Head of caudate nucleus (tissue), 42 donors: Measurements from ENCODE around the gene PRIMA1.

ENCODE experiments used
- DNase-seq, 42 donors: peaks; one replicate each; pipeline versions ENCODE4 v3.0.0 to v3.0.0-alpha.2; 2020 to 2021; ENCODE audit warnings: mixed read lengths in 7 of 42
- intact Hi-C: fragments of 100-400 bp; cut with DNase I; formaldehyde crosslinking; loops from one replicate; pipeline ENCODE4 v1.15.0; 2022

Gene PRIMA1

GRCh38 chr14:93706360-93706955 lies 81.8 kb downstream of the PRIMA1 start:
- intact Hi-C loops = no loop called here
- peak in 1 of 42 donors; percentile 19 for DNase-seq

DNA sequence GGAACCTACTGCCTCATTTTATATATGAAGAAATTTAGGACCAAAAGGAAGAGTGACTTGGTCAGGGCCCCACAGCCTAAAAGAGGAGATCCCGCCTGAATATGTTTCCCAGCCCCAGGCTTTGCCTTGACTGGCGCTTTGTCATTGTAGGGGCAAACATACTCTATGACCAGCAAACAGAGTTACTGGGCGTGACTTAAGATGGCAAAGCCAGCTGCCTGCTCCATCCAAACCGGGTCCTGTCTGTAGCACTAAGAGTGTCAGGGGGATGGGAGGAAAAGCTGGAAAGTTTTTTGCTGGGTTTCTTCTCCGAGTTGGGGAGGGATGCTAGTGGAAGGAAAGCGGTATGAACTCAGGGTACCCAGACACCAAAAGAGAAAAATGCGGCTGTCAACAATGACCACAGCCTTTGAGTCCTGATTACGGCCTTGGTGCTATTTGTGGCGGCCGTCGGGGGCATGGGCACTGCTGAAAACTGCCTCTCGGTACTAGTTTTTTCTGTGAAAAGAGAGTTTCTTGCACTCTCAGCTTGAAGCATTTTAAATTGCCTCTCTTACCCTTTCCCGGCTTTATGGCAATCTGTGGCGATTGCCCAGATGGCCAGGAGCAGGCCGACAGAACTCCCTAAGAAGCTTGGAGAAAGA lies 82.7 kb downstream of the PRIMA1 start:
- peak in 1 of 42 donors; percentile 17 for DNase-seq
- intact Hi-C loops = no loop called here

GRCh38 chr14:93703941-93704340 lies 84.3 kb downstream of the PRIMA1 start:
- DNase-seq = peak in 1 of 42 donors; percentile 18
- intact Hi-C loops = no loop called here

DNA sequence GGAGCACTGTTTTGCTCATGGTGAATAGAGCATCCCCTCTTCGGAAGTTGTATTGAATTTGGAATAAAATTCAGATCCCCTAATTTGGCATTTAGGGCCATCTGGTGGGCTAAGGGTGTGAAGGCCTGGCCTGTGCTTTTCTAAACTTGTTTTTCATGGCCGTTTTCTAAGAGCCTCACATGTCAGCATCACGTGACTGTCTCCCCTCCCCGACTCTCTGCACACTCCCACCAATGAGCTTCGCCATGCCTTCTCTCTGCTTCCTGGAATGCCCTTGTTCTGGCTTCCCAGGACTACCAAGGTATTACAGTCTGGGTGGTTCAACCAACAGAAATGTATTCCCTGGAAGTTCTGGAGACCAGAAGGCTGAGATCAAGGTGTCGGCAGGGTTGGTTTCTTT lies 85.3 kb downstream of the PRIMA1 start:
- intact Hi-C loops = no loop called here

GRCh38 chr14:93701562-93701961 lies 86.7 kb downstream of the PRIMA1 start:
- no peak for DNase-seq
- intact Hi-C loops = no loop called here

More for the DNA sequence above, 85.3 kb downstream of the PRIMA1 start:
- no peak for DNase-seq

- intact Hi-C loops = no loop called here
- DNase-seq = no peak
These were observed 87.4 kb downstream of the PRIMA1 start for GRCh38 chr14:93700928-93701327.

DNA sequence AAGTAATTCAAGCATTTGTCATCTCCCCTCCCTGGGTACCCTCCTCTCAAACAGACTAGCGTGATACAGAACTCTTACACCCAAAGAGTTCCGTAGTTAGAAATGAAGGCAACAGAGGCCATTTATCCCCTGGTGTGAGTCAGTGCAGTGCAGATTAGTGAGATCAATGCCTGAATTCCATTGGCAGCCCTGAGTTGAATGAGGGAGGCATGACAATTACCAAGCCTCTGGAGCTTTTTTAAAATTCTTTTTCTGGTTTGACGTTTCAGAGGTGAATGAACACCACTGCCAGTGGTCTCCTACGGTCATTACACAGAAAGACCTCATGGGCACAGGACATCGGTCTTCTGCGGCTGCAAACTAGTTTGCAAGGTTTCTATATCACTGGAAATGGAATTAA lies 94.4 kb downstream of the PRIMA1 start:
- intact Hi-C loops = no loop called here

DNA sequence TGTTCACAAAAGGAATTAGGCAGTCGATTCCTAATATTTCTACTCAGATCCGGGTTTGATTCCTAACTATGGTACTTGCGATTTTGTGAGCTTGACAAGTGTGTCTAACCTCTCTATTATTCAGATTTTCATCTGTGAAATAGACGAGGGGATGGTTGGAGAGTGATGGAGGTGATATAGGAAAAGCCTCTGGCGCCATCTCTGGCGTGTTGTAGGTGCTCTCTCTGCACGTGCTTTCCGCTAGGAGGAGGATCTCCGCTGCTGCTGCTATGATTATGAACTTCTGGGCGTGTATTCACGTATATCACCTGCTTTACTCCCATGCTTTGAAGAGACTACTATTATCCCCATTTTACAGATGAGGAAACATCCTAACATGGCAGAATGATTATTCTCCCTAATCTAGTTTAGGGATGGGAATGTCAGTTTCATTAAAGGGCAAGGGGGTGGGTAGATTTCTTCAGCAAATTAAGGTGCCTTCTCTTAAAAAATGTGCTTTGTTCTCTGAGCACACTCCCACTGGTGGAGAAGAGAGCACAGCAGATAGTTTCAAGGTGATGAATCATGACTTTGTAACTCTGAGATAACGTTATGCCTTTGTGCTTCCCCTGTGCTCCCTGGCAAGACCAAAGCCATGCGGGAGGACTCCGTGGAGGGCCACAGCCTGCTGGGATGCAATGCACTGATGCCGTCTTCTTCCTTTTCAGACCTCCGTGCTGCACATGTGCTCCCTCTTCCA lies 97.1 kb downstream of the PRIMA1 start:
- peak in 13 of 42 donors; percentile 18 to 64 (median 39) for DNase-seq
- intact Hi-C loops = no loop called here

More for the DNA sequence above, 94.4 kb downstream of the PRIMA1 start:
- DNase-seq = no peak

- DNase-seq = no peak
- intact Hi-C loops = no loop called here
These were observed 98.1 kb downstream of the PRIMA1 start for GRCh38 chr14:93690146-93690545.

GRCh38 chr14:93688820-93689219 lies 99.5 kb downstream of the PRIMA1 start:
- no peak for DNase-seq
- intact Hi-C loops = no loop called here

- DNase-seq = no peak
- intact Hi-C loops = no loop called here
These were observed 100.0 kb downstream of the PRIMA1 start for GRCh38 chr14:93688239-93688666.

DNA sequence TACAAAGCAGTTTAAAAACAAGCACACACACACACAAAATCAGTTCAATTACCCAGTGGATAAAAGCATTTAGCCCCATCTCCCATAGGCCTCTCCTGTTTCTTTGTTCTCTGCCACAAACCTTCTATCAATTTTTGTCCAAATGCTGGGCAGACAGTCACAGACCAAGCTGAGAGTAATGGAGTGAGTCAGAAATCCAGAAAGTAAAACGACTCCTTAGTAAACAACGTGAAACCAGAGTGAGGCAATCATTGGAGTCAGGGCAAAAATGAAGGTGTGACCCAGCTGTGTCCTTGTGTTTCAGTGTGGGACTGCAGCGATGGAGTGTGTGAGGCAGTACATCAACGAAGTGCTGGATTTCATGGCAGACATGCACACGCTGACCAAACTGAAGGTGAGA lies 102.0 kb downstream of the PRIMA1 start:
- no peak for DNase-seq
- intact Hi-C loops = no loop called here

- no peak for DNase-seq
- intact Hi-C loops = no loop called here
These were observed 103.0 kb downstream of the PRIMA1 start for GRCh38 chr14:93685121-93685895.

DNA sequence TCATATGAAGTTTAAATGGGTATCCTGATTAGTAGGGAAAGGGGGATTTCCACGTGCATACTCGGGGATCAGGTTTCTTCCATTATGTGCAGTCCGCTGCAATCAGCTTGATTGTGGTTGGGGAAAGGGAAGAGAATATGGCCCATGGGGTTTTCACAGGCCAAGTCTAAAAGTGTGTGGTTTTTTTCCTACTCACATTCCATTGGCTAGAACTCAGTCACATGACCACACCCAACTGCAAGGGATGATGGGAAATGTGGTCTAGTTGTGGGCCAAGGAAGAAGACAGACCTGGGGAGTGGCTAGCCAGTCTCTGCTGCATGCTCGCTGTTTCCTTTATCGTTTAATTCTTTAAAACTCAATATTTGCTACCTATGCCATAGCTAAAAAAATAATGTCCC lies 105.1 kb downstream of the PRIMA1 start:
- no peak for DNase-seq
- intact Hi-C loops = no loop called here

- no peak for DNase-seq
- intact Hi-C loops = no loop called here
These were observed 105.8 kb downstream of the PRIMA1 start for GRCh38 chr14:93682459-93682858.

DNA sequence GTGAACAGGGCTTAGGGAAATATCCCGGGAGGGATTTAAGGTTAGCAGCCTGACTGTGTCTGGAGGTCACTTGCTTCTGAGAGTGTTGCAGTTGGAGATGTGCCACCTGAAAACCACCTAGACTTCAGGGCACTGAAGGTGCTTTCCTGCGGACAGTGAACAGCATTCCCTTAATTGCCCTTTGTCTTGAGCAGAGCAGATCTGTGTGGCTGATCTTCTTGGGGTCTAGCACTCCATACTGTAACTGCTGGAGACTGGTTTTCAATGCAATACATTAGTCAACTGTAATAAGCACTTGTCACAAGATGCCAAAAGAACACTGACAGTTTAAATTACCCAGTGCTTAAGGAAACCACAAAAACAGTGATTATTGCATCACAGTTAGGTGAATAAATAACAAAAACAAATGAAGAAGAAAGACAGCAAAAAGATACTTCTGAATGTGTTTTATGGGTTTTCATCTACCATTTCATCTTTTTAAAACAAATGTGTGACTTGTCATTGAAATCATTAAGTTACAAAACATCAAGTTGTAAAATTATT lies 111.8 kb downstream of the PRIMA1 start:
- no peak for DNase-seq
- intact Hi-C loops = no loop called here

- no peak for DNase-seq
- intact Hi-C loops = no loop called here
These were observed 112.6 kb downstream of the PRIMA1 start for GRCh38 chr14:93675651-93676050.

DNA sequence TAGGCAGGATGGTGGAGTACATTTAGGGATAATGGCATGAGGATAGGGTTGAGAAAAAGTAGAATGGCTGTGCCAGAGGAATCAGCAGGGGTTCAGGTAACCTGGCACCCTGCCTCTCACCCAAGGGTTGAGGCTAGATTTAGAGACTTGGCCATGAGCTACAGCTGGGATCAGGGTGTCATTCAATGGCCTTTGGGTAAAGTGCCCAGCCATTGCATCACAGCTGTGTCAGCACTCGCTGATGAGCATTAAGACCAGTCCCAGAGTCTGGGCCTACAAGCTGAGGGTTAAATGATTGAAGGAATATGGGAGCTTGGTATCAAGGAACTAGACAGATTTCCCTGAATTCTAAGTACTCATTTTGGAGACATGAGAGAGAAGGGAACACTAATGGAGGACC lies 113.9 kb downstream of the PRIMA1 start:
- no peak for DNase-seq
- intact Hi-C loops = no loop called here

DNA sequence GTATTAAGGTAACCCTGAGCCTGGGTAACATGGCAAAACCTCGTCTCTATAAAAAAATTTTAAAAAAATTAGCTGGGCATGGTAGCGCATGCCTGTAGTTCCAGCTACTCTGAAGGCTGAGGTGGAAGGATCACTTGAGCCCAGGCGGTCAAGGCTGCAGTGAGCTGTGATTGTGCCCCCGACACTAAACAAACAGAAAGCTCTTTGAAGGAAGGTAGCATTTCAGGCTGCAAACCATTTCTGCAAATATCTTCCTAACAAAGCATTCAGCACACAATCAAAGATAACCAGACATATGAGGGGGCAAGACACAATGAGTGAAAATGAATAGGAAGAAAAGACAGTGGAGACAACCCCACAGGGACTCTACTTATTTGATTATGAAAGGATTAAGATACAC lies 118.7 kb downstream of the PRIMA1 start:
- no peak for DNase-seq
- intact Hi-C loops = no loop called here
